LNCAP (cell line): Measurements from ENCODE around the gene DOP1A.

ENCODE experiments used
- CTCF ChIP-seq: fragments of 450-650 bp; IDR thresholded peaks from 2 replicates; pipeline ENCODE4 v1.5.1; 2017; ENCODE audit warnings: mild to moderate bottlenecking

Gene DOP1A

GRCh38 chr6:83068616-83069015, 1.1 kb downstream of the DOP1A start:
- no peak for TF ChIP-seq CTCF

GRCh38 chr6:83069633-83070032, 2.2 kb downstream of the DOP1A start:
- TF ChIP-seq CTCF, result no peak

GRCh38 chr6:83071023-83071422, 3.6 kb downstream of the DOP1A start:
- TF ChIP-seq CTCF, result no peak

GRCh38 chr6:83071707-83072106, 4.2 kb downstream of the DOP1A start:
- TF ChIP-seq CTCF, result no peak

- TF ChIP-seq CTCF, result no peak
These were observed 5.3 kb downstream of the DOP1A start for GRCh38 chr6:83072726-83073125.

GRCh38 chr6:83073615-83074014, 6.1 kb downstream of the DOP1A start:
- TF ChIP-seq CTCF, result no peak

GRCh38 chr6:83083476-83083875, 16.0 kb downstream of the DOP1A start:
- no peak for TF ChIP-seq CTCF

GRCh38 chr6:83086751-83087150, 19.3 kb downstream of the DOP1A start:
- no peak for TF ChIP-seq CTCF
